GM23248 (cell line): ENCODE results near the gene HOXB6.

Experiments used
- EZH2 ChIP-seq: fragments of 200-600 bp; sonication (generic); IDR thresholded peaks from 2 replicates; pipeline ENCODE4 v1.6.1; 2018; ENCODE audit warnings: antibody characterized with exemption, mild to moderate bottlenecking; ENCODE audit not compliant: insufficient read depth, poor library complexity, severe bottlenecking
- EZH2phosphoT487 ChIP-seq: fragments of 200-600 bp; sonication (generic); IDR thresholded peaks from 2 replicates; pipeline ENCODE4 v1.6.1; 2018; ENCODE audit warnings: antibody characterized with exemption, moderate library complexity, mild to moderate bottlenecking, low read depth; ENCODE audit not compliant: insufficient read depth

GRCh38 chr17:48600244-48601098 is 4.3 kb downstream of the HOXB6 start:
- TF ChIP-seq EZH2 (no peak), EZH2phosphoT487 (no peak)
